SK-N-SH (cell line): ENCODE measurements around the gene PALLD.
"Not testable (repeated sequence)": the region's sequence is repeated elsewhere in the genome, so short reads cannot be mapped to it uniquely, and the experiment has no call there.

Source experiments
- NRF1 ChIP-seq: IDR thresholded peaks from 2 replicates; pipeline ENCODE4 v1.6.1; 2012; ENCODE audit warnings: low read depth, mild to moderate bottlenecking, low read length
- POLR2AphosphoS5 ChIP-seq: IDR thresholded peaks from 2 replicates; pipeline ENCODE4 v1.6.1; 2012; ENCODE audit warnings: low read depth, low read length
- RAD21 ChIP-seq: IDR thresholded peaks from 2 replicates; pipeline ENCODE4 v1.6.1; 2012; ENCODE audit warnings: mild to moderate bottlenecking, low read length
- TEAD4 ChIP-seq: IDR thresholded peaks from 2 replicates; pipeline ENCODE4 v1.4.0; 2012; ENCODE audit warnings: mild to moderate bottlenecking, borderline replicate concordance; ENCODE audit not compliant: insufficient read depth
- TF ChIP-seq, protein P1 (sequence below): fragments of 200-600 bp; sonication (generic); IDR thresholded peaks from 2 replicates; pipeline ENCODE4 v1.6.1; 2017; ENCODE audit warnings: antibody characterized with exemption, mild to moderate bottlenecking, moderate library complexity
- TF ChIP-seq, protein P2 (sequence below): fragments of 150-350 bp; IDR thresholded peaks from 2 replicates; pipeline ENCODE4 v1.6.1; 2017; ENCODE audit warnings: antibody characterized with exemption, low read length, low read depth, borderline replicate concordance
- TF ChIP-seq, protein P3 (sequence below): IDR thresholded peaks from 2 replicates; pipeline ENCODE4 v1.4.0; 2012; ENCODE audit warnings: low read depth

DNA sequence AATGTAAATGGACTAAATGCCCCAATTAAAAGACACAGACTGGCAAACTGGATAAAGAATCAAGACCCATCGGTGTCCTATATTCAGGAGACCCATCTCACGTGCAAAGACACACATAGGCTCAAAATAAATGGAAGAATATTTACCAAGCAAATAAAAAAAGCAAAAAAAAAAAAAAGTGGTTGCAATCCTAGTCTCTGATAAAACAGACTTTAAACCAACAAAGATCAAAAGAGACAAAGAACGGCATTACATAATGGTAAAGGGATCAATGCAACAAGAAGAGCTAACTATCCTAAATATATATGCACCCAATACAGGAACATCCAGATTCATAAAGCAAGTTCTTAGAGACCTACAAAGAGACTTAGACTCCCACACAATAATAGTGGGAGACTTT lies 440.6 kb downstream of the PALLD start:
- TF ChIP-seq, protein P1, sequence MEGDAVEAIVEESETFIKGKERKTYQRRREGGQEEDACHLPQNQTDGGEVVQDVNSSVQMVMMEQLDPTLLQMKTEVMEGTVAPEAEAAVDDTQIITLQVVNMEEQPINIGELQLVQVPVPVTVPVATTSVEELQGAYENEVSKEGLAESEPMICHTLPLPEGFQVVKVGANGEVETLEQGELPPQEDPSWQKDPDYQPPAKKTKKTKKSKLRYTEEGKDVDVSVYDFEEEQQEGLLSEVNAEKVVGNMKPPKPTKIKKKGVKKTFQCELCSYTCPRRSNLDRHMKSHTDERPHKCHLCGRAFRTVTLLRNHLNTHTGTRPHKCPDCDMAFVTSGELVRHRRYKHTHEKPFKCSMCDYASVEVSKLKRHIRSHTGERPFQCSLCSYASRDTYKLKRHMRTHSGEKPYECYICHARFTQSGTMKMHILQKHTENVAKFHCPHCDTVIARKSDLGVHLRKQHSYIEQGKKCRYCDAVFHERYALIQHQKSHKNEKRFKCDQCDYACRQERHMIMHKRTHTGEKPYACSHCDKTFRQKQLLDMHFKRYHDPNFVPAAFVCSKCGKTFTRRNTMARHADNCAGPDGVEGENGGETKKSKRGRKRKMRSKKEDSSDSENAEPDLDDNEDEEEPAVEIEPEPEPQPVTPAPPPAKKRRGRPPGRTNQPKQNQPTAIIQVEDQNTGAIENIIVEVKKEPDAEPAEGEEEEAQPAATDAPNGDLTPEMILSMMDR, result not testable (repeated sequence)
- TF ChIP-seq, protein P2, sequence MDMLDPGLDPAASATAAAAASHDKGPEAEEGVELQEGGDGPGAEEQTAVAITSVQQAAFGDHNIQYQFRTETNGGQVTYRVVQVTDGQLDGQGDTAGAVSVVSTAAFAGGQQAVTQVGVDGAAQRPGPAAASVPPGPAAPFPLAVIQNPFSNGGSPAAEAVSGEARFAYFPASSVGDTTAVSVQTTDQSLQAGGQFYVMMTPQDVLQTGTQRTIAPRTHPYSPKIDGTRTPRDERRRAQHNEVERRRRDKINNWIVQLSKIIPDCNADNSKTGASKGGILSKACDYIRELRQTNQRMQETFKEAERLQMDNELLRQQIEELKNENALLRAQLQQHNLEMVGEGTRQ, result not testable (repeated sequence)
- TF ChIP-seq NRF1, POLR2AphosphoS5, RAD21, TEAD4: not testable (repeated sequence)
- TF ChIP-seq, protein P3, sequence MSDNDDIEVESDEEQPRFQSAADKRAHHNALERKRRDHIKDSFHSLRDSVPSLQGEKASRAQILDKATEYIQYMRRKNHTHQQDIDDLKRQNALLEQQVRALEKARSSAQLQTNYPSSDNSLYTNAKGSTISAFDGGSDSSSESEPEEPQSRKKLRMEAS, result not testable (repeated sequence)
